H1 (cell line): ENCODE data around the gene SLC1A2.

ENCODE experiments used
- BCL11A ChIP-seq, 2 experiments: IDR thresholded peaks; one replicate each; pipeline ENCODE4 v1.6.1; 2011; ENCODE audit warnings: low read depth in 2 of 2, low read length in 2 of 2, mild to moderate bottlenecking in 2 of 2
- CHD1 ChIP-seq: IDR thresholded peaks from 2 replicates; pipeline ENCODE4 v1.6.1; 2012; ENCODE audit warnings: low read depth, low read length, improper control_type of control experiment
- CTCF ChIP-seq, 3 experiments: IDR thresholded peaks; 1 replicate in 2 of 3; 2 replicates in 1 of 3; pipeline versions ENCODE4 v1.5.1 to v1.6.1; 2011; ENCODE audit warnings: low read length in 3 of 3, mild to moderate bottlenecking in 3 of 3, inconsistent platforms in 2 of 3, low read depth in 1 of 3, moderate library complexity in 1 of 3; ENCODE audit not compliant: insufficient read depth in 1 of 3; ENCODE audit errors: control extremely low read depth in 1 of 3
- EP300 ChIP-seq, 2 experiments: IDR thresholded peaks; 1 replicate in 1 of 2; 2 replicates in 1 of 2; pipeline ENCODE4 v1.6.1; 2011 to 2012; ENCODE audit warnings: low read depth in 2 of 2, low read length in 2 of 2, mild to moderate bottlenecking in 2 of 2, borderline replicate concordance in 1 of 2, inconsistent platforms in 1 of 2, moderate library complexity in 1 of 2
- EZH2 ChIP-seq: fragments of 200-600 bp; sonication (generic); IDR thresholded peaks from 2 replicates; pipeline ENCODE4 v1.7.1; 2012; ENCODE audit warnings: low read depth, mild to moderate bottlenecking, moderate library complexity, low read length, inconsistent platforms; ENCODE audit not compliant: severe bottlenecking
- GABPA ChIP-seq: IDR thresholded peaks from 2 replicates; pipeline ENCODE4 v1.6.1; 2011; ENCODE audit warnings: mild to moderate bottlenecking, low read length, moderate library complexity, borderline replicate concordance; ENCODE audit not compliant: insufficient read depth
- GTF2F1 ChIP-seq: IDR thresholded peaks from 2 replicates; pipeline ENCODE4 v1.6.1; 2012; ENCODE audit warnings: low read depth, low read length, improper control_type of control experiment, borderline replicate concordance
- POLR2AphosphoS5 ChIP-seq: IDR thresholded peaks from 2 replicates; pipeline ENCODE4 v1.6.1; 2011; ENCODE audit warnings: low read depth, low read length
- SIN3A ChIP-seq, 2 experiments: IDR thresholded peaks in 1 of 2; conservative IDR thresholded peaks in 1 of 2; 2 replicates each; pipeline ENCODE4 v1.6.1; 2011 to 2012; ENCODE audit warnings: low read length in 2 of 2, improper control_type of control experiment in 1 of 2, low read depth in 1 of 2, mild to moderate bottlenecking in 1 of 2

GRCh38 chr11:35349897-35350296 is 69.5 kb downstream of the SLC1A2 start:
- TF ChIP-seq CTCF (IDR thresholded peaks at IDR 0.05; ENCODE audit: control extremely low read depth in 1 of 3, insufficient read depth in 1 of 3, low read depth in 1 of 3, low read length in 3 of 3) (no peak), EP300 (IDR thresholded peaks at IDR 0.05; ENCODE audit: borderline replicate concordance in 1 of 2, low read depth in 2 of 2, low read length in 2 of 2) (no peak), GTF2F1 (no peak), SIN3A (conservative IDR thresholded peaks at IDR 0.05 in 1 of 2, IDR thresholded peaks at IDR 0.05 in 1 of 2; ENCODE audit: low read depth in 1 of 2, low read length in 2 of 2) (no peak), EZH2 (no peak), GABPA (no peak), BCL11A (IDR thresholded peaks at IDR 0.05; ENCODE audit: low read depth in 2 of 2, low read length in 2 of 2) (no peak), CHD1 (no peak), POLR2AphosphoS5 (no peak)
